HG02852 (cell line): ENCODE measurements around the gene MOB3A.
A peak's percentile ranks its signal among the peaks of the same experiment; 100 is the strongest.

Source experiments
- ATAC-seq: cut with Tn5 transposase; IDR thresholded peaks from one replicate; pipeline ENCODE4 v1.9.1; 2021; ENCODE audit warnings: mild to moderate bottlenecking, moderate library complexity; ENCODE audit not compliant: unreplicated experiment

Gene MOB3A

GRCh38 chr19:2047449-2048103, 48.5 kb downstream of the MOB3A start:
- no peak for ATAC-seq

GRCh38 chr19:2047076-2047448, 49.1 kb downstream of the MOB3A start:
- no peak for ATAC-seq

GRCh38 chr19:2046046-2046907, 49.8 kb downstream of the MOB3A start:
- no peak for ATAC-seq

GRCh38 chr19:2045501-2046045, 50.6 kb downstream of the MOB3A start:
- ATAC-seq: no peak

GRCh38 chr19:2044709-2045500, 51.2 kb downstream of the MOB3A start:
- ATAC-seq: no peak

GRCh38 chr19:2043961-2044708, 52.0 kb downstream of the MOB3A start:
- ATAC-seq: no peak

GRCh38 chr19:2043251-2043641, 52.9 kb downstream of the MOB3A start:
- ATAC-seq: no peak

- ATAC-seq: no peak
These were observed 53.5 kb downstream of the MOB3A start for GRCh38 chr19:2042485-2043250.

GRCh38 chr19:2041683-2042484, 54.2 kb downstream of the MOB3A start:
- ATAC-seq: peak; percentile 80

- no peak for ATAC-seq
These were observed 54.8 kb downstream of the MOB3A start for GRCh38 chr19:2041433-2041682.

- ATAC-seq: no peak
These were observed 55.3 kb downstream of the MOB3A start for GRCh38 chr19:2040647-2041432.

GRCh38 chr19:2039959-2040646, 56.0 kb downstream of the MOB3A start:
- ATAC-seq: no peak

- ATAC-seq: no peak
These were observed 56.8 kb downstream of the MOB3A start for GRCh38 chr19:2039089-2039958.

- no peak for ATAC-seq
These were observed 57.6 kb downstream of the MOB3A start for GRCh38 chr19:2038284-2039088.

GRCh38 chr19:2037651-2038255, 58.4 kb downstream of the MOB3A start:
- no peak for ATAC-seq

GRCh38 chr19:2036424-2036823, 59.7 kb downstream of the MOB3A start:
- no peak for ATAC-seq
